SK-N-SH treated with all-trans-retinoic acid at 6 μM for 48 hours (cell line): ENCODE measurements around the gene CDK6.
A peak's percentile ranks its signal among the peaks of the same experiment; 100 is the strongest.

Experiments used
- ATAC-seq: fragments of 200-7000 bp; cut with Tn5 transposase; 3 replicates; pipeline ENCODE4 v1.9.1; 2020; ENCODE audit warnings: mild to moderate bottlenecking, moderate library complexity
- ARNTL ChIP-seq: fragments of 450-650 bp; formaldehyde crosslinking; IDR thresholded peaks from 2 replicates; pipeline ENCODE4 v1.5.0; 2020; ENCODE audit warnings: low read depth, mild to moderate bottlenecking, moderate library complexity, borderline replicate concordance
- BACH2 ChIP-seq: fragments of 250-450 bp; sonication (Bioruptor Pico); IDR thresholded peaks from 2 replicates; pipeline ENCODE4 v1.9.0; 2021; ENCODE audit warnings: mild to moderate bottlenecking, borderline replicate concordance
- CREB5 ChIP-seq: fragments of 250-450 bp; sonication (Bioruptor Pico); IDR thresholded peaks from 2 replicates; pipeline ENCODE4 v1.5.1; 2020; ENCODE audit warnings: low read depth, mild to moderate bottlenecking, moderate library complexity
- CSDC2 ChIP-seq: fragments of 250-450 bp; sonication (Bioruptor Pico); IDR thresholded peaks from 2 replicates; pipeline ENCODE4 v1.5.0; 2020; ENCODE audit warnings: mild to moderate bottlenecking, moderate library complexity
- CSRNP3 ChIP-seq: fragments of 250-450 bp; sonication (Bioruptor Pico); IDR thresholded peaks from 2 replicates; pipeline ENCODE4 v1.5.1; 2021; ENCODE audit warnings: mild to moderate bottlenecking, moderate library complexity
- ESRRG ChIP-seq: fragments of 250-450 bp; sonication (Bioruptor Pico); IDR thresholded peaks from 2 replicates; pipeline ENCODE4 v1.6.1; 2021; ENCODE audit warnings: mild to moderate bottlenecking
- GLIS3 ChIP-seq: fragments of 250-450 bp; sonication (Bioruptor Pico); IDR thresholded peaks from 2 replicates; pipeline ENCODE4 v1.5.0; 2020; ENCODE audit warnings: mild to moderate bottlenecking, moderate library complexity
- ISL1 ChIP-seq: fragments of 250-450 bp; sonication (Bioruptor Pico); IDR thresholded peaks from 2 replicates; pipeline ENCODE4 v2.1.2; 2022; ENCODE audit warnings: mild to moderate bottlenecking, moderate library complexity
- OSR1 ChIP-seq: fragments of 250-450 bp; sonication (Bioruptor Pico); IDR thresholded peaks from 2 replicates; pipeline ENCODE4 v1.8.0; 2022; ENCODE audit warnings: moderate library complexity, mild to moderate bottlenecking, inconsistent platforms
- PATZ1 ChIP-seq: fragments of 250-450 bp; sonication (Bioruptor Pico); IDR thresholded peaks from 2 replicates; pipeline ENCODE4 v1.8.0; 2020; ENCODE audit warnings: mild to moderate bottlenecking, moderate library complexity, borderline replicate concordance
- POU6F1 ChIP-seq: fragments of 250-450 bp; sonication (Bioruptor Pico); IDR thresholded peaks from 2 replicates; pipeline ENCODE4 v1.8.0; 2021; ENCODE audit warnings: low read depth, mild to moderate bottlenecking, moderate library complexity, borderline replicate concordance
- PPARA ChIP-seq: fragments of 250-450 bp; sonication (Bioruptor Pico); IDR thresholded peaks from 2 replicates; pipeline ENCODE4 v1.5.0; 2020; ENCODE audit warnings: mild to moderate bottlenecking, borderline replicate concordance
- RARB ChIP-seq: fragments of 250-450 bp; sonication (Bioruptor Pico); IDR thresholded peaks from 2 replicates; pipeline ENCODE4 v1.8.0; 2021; ENCODE audit warnings: mild to moderate bottlenecking, moderate library complexity
- SNAI2 ChIP-seq: fragments of 250-450 bp; sonication (Bioruptor Pico); IDR thresholded peaks from 2 replicates; pipeline ENCODE4 v1.5.0; 2020; ENCODE audit warnings: mild to moderate bottlenecking, moderate library complexity
- TOX ChIP-seq: fragments of 250-450 bp; sonication (Bioruptor Pico); IDR thresholded peaks from 2 replicates; pipeline ENCODE4 v1.8.0; 2021; ENCODE audit warnings: mild to moderate bottlenecking, moderate library complexity, borderline replicate concordance
- TSHZ2 ChIP-seq: fragments of 250-450 bp; sonication (Bioruptor Pico); IDR thresholded peaks from 2 replicates; pipeline ENCODE4 v1.5.0; 2020; ENCODE audit warnings: mild to moderate bottlenecking, moderate library complexity
- ZC3H10 ChIP-seq: fragments of 250-450 bp; sonication (Bioruptor Pico); IDR thresholded peaks from 2 replicates; pipeline ENCODE4 v1.5.1; 2021; ENCODE audit warnings: mild to moderate bottlenecking, moderate library complexity
- ZFP3 ChIP-seq: fragments of 250-450 bp; sonication (Bioruptor Pico); IDR thresholded peaks from 2 replicates; pipeline ENCODE4 v1.5.0; 2020; ENCODE audit warnings: mild to moderate bottlenecking, moderate library complexity
- ZNF565 ChIP-seq: fragments of 450-650 bp; formaldehyde crosslinking; conservative IDR thresholded peaks from 2 replicates; pipeline ENCODE4 v1.5.0; 2020; ENCODE audit warnings: low read depth, mild to moderate bottlenecking, moderate library complexity
- ZNF70 ChIP-seq: fragments of 450-650 bp; formaldehyde crosslinking; IDR thresholded peaks from 2 replicates; pipeline ENCODE4 v1.5.0; 2020; ENCODE audit warnings: mild to moderate bottlenecking, moderate library complexity
- ZNF8 ChIP-seq: fragments of 450-650 bp; formaldehyde crosslinking; IDR thresholded peaks from 2 replicates; pipeline ENCODE4 v1.5.0; 2020; ENCODE audit warnings: mild to moderate bottlenecking, moderate library complexity

CDK6 gene

GRCh38 chr7:92827464-92828120 is 8.8 kb downstream of the CDK6 start:
- TF ChIP-seq BACH2 (CRISPR knock-in tag) (no peak), RARB (CRISPR knock-in tag) (no peak), ZC3H10 (CRISPR knock-in tag) (peak; percentile 37; the same call in 1 of the 2 replicates), GLIS3 (CRISPR knock-in tag) (no peak), CSRNP3 (no peak), ZFP3 (CRISPR knock-in tag) (no peak), ZNF8 (CRISPR knock-in tag) (no peak), ISL1 (CRISPR knock-in tag) (no peak), ARNTL (CRISPR knock-in tag) (no peak), ZNF70 (no peak), CREB5 (CRISPR knock-in tag) (peak; percentile 43; the same call in 1 of the 2 replicates), PPARA (CRISPR knock-in tag) (no peak), PATZ1 (CRISPR knock-in tag) (0 out of 2 replicates have a peak, but pooled peaks have one; percentile 65), SNAI2 (CRISPR knock-in tag) (no peak), CSDC2 (CRISPR knock-in tag) (peak; percentile 82; the same call in 1 of the 2 replicates), TSHZ2 (CRISPR knock-in tag) (no peak), ZNF565 (no peak), POU6F1 (CRISPR knock-in tag) (no peak), ESRRG (CRISPR knock-in tag) (0 out of 2 replicates have a peak, but pooled peaks have one; percentile 13), OSR1 (CRISPR knock-in tag) (no peak), TOX (CRISPR knock-in tag) (0 out of 2 replicates have a peak, but pooled peaks have one; percentile 19)

GRCh38 chr7:92826258-92826938 is 10.0 kb downstream of the CDK6 start:
- TF ChIP-seq PATZ1 (CRISPR knock-in tag) (0 out of 2 replicates have a peak, but pooled peaks have one; percentile 16), ISL1 (CRISPR knock-in tag) (no peak)
- ATAC-seq, result no peak

More at GRCh38 chr7:92827464-92828120, 8.8 kb downstream of the CDK6 start:
- no peak for ATAC-seq
